CD4-positive, alpha-beta T cell treated with Interleukin-2 at 100 ng/mL for 4 hours (primary cell): Measurements from ENCODE around the gene PLEKHG5.
"Not testable (repeated sequence)": the region's sequence is repeated elsewhere in the genome, so short reads cannot be mapped to it uniquely, and the experiment has no call there.

Experiments used
- DNase-seq: peaks from one replicate; pipeline ENCODE4 v3.0.0-alpha.2; 2020; ENCODE audit warnings: low spot score

The PLEKHG5 gene

DNA sequence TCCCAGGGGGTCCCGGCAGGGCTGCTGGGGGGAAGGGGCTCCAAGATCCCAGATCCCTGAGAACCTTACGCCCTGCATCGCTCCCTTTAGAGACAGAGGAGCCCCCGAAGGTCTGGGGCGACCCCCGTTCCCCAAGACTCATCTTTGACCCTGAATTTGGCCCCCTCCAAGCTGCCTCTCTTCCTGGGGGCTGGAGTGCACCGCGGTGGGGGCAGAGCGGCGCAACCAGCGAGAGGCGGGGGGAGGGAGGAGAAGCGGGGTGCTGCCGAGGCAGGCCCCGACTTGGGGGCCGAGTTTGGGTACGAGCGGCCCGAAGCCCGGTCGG, 5.4 kb upstream of the PLEKHG5 start:
- DNase-seq: no peak

DNA sequence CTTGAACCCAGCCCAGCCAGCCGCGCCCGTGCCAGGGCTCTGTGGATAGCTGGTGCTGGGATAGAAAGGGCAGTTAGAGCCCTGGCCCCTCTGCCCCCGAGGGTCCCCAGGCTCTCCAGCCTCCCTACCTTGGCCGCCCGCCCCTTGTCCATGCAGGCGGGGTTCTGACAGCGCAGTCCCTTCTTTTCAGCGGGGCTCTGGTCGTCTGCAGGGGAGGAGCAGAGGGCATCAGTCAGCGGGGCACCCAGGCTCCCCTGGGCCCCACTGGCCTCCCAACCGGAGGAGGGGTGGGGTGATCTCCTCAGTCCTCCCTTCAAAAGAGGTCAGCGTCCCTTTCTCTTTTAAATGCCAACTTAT, 4.9 kb upstream of the PLEKHG5 start:
- no peak for DNase-seq

DNA sequence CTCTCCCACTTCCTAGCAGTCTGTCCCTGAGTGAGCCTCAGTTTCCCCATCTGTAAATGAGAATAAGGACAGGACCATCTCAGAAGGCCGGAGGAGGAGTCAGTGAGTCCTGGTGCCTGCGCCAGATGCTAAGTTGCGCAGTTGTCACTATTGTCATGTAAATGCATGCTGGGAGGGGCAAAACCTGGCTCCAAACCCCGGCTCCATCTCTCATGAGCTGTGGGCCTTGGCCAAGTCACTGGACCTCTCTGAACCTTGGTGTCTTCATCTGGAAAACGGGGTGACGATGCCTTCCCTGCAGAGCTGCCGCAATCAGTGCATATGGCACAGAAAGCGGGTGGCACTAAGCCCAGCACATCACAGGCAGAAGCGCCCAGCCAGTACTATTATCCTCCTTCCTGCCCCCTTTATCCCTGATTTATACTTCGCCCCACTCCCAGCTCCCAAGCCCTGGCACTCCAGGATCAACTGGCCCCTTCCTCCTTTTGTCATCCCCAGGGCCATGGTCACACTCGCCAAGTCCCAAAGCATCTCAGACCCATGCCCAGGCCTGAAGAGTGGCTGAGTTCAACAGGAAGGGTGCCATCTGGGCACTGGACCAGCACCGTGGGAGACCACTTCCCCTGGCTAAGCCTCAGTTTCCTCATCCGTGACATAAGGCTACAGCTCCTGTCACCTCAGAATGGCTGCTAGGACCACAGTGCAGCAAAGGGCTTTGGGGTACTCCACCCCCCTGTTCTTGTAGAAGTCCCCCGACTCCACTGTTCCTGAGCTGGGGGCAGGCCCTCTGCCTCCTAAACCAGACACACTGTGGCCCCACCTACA, 4.3 kb upstream of the PLEKHG5 start:
- DNase-seq: no peak

DNA sequence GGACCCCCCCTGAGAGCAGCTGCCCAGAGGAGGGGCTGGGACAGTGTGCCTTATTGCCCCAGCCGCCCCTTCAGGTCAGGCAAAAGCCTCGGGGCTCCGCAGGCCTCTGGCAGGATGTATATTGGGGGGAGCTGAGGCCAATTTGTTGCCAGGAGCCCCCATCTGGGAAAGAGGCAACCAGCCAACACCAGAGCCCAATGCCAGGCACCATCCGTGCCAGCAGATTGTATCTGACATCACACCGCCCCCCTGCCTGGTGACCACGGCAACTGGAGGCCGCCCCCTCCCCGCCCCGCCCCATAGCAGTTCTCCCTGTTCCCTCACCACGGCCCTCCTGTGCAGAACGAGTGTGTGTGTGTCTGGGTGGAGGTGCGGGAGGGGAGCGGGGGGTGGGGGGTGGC, 3.6 kb upstream of the PLEKHG5 start:
- no peak for DNase-seq

DNA sequence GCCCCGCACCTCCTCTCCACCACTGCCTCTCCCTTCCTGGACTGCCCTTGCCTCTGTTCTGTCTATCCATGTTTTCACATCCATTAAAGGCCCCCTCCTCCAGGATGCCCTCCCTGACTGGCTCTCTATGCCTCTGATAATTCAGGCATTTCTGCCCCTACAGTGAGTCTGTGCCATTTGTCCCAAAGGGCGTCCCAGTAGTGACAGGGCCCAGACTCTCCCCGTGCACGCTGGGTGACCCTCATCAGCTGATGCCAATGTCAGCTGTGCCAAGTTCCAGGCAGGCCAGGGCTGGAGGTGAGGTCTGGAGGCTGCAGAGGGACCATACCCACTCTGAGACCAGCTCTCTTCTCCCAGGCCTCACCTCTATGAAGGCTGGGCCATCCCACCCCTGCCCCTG, 3.2 kb upstream of the PLEKHG5 start:
- DNase-seq: no peak

DNA sequence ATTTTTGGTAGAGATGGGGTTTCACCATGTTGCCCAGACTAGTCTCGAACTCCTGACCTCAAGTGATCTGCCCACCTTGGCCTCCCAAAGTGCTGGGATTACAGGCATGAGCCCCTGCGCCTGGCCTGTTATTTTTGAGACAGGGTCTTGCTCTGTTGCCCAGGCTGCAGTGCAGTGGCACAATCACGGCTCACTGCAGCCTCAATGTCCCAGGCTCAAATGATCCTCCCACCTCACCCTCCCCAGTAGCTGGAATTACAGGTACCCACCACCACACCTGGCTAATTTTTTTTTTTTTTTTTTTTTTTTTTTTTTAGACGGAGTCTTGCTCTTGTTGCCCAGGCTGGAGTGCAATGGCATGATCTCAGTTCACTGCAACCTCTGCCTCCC, 2.4 kb upstream of the PLEKHG5 start:
- not testable (repeated sequence) for DNase-seq

DNA sequence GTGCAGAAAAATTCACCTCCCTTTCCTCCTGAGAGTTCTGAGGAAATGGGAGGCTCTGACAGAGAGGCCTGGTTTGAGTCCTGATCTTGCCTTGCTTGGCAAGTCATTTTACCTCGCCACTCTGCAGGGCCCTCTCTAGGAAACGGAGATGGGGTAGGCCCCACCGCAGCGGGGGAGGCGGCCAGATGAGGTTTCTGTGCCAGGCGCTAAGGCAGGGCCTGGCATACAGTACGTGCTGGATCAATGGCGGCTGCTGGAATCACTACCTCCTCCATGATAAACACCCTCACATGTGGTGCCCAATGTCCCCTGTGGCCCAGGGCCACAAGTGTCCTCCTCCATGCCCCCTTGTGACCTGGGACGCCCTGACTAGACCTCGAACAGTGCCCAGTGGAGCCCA, 499 bp upstream of the PLEKHG5 start:
- DNase-seq: no peak

DNA sequence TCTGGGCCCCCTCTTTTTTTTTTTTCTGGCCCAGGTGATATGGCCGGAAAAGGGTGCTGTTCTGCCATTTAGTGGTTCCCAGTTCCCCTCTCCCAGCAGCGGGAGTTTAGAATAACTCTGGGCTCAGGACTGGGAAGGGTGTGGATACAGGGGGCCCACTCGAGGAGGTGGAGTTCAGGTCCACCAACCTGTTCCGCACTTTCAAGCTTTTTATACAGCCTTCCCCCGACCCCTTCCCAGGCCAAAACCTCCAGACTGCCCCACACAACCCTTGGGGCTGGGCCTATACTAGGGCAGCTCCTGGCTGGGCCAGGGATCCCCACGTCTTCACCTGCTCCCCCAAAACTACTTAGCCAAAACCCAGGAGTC, 402 bp downstream of the PLEKHG5 start:
- no peak for DNase-seq

DNA sequence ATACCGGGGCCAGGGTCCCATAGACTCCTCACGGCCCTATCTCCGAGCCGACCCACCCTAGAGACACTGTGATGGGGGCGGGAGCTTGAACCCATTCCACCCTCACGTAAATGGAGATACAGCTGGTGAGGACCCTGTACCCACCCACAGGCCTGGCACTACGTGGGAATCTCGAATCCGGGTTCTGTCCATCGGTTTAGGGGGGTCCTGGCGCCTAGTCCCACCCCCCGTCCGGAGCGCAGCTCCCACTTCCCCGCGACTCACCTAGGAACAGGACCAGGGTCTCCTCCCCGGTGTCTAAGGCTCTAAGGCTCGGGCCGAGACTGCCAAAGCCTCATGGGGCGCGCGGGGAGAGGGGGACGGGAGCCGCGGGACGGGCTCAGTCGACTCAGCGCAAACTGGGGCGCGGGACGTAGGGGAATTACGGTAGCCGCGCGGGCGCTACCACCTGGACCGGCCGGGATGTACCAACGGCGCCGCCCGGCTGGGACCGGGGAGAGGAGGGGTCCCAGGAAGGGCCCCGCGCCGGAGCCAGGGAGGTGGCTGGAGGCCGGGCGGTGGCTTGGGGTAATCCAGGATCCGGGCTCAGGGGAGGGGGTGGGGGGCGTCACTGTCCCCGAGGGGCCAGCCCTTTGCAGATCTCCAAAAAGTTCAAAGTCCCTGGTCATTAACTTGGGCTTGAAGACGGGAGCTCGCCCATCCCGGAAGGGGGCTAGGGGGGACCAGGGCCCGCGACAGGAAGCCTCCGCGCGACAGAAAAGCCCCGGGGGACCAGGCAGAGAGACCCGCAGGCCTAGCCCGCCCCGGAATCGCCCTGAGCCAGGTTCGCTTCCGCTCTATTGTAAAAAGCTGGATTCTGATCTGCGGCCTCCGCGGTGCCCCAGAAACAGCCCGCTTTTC, 1.0 kb downstream of the PLEKHG5 start:
- peak; percentile 47 for DNase-seq

DNA sequence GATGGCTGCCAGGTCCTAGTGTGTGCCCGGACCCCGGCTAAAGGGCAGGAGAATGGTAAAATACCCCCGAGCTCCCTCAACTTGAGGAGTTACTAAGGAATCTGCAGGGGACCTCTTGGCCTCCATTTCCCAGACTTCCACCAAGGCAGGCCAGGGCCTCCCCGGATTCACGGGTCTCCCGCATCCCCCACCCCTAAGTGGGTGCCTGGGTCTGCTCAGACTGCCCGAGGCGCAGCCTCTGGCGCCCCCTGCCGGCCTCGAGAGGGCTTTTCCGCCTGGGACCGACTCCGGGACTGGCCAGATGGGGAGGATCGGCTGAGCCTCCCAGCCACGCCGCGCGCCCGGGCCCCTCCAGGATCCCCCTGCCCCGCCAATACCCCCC, 1.7 kb downstream of the PLEKHG5 start:
- peak; percentile 80 for DNase-seq

DNA sequence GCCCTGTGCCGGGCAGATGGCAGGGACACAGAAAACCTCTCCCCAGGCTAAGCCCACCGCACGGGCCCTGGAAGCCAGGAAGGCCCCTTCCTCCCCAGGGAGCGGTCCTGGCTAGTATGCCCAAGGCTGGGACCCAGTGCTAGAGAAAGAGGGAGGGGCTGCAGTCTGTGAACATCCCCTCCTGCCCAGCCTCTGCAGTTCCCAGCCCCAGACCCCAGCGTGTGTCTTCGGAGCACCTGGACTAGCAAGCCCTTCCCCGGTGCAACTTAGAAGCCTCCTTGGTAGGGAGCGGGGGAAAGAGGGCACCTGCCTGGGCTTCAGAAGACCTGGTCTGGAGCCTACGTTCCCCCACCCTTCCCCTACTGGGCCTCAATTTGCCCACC, 2.1 kb downstream of the PLEKHG5 start:
- no peak for DNase-seq

DNA sequence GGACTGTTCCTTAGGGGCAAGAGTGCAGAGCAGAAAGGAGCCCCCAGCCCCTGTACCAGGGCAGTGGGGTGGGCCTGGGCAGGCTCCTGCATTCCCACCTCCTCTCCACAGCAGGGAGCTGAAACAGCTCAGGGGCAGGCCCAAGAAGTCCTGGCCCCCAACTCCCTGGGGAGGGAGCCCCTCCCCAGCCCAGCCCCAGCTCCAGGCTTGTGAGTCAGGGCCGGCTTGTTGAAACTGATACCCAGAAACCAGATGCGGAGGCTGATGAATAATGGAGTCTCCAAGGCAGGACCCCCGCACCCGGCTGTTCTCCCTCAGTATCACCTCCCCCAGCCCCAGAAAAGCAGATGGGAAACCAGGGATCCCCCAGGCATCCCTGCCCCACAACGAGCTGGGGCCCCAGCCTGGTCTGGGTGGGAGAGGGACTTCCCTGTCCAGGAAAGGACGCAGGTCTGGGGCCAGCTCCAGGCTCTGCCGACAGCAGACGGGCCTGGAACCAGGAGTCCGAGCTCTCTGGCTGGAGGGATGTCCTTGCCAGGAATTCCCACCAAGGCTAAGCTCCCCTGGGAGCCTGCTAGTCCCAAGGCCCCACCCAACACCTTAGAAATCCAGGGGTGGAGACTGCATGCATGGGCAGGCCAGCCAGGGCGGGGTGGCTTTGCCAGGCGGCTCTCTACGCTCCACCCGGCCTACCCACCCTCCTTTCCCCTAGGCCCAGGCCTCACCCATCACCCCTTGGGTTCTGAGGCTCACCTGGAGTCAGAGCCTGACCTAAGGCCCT, 2.7 kb downstream of the PLEKHG5 start:
- no peak for DNase-seq

DNA sequence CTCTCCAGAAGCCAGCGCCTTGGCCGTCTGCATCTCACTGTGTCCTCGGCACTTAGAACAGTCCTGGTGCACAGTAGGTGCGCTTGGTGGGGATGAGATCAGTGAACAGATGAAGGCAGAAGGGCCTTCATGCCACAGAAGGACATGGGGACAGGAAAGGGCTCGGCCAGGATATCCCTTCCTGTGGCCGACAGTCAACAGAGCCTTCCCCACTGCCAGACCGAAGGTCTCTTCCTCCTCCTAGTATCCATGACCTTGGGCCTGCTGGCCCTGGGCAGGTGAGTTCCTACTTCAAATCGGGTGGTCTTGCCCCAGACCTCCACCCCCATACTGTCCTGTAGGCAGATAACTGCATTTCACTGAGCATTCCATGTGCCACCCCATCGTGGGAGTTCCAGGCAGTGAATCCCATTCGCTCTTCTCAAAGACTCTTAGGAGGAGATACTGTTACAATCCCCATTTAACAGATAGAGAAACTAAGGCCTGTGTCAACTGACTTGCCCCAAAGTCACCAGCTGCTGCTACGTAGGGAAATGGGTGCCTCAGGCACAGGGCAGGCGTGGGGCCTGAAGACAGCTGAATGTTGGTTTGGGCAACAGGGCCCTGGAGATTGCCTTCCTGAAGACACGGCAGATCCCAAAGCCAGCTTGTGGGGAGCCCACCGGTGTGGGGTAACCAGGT, 3.5 kb downstream of the PLEKHG5 start:
- no peak for DNase-seq

DNA sequence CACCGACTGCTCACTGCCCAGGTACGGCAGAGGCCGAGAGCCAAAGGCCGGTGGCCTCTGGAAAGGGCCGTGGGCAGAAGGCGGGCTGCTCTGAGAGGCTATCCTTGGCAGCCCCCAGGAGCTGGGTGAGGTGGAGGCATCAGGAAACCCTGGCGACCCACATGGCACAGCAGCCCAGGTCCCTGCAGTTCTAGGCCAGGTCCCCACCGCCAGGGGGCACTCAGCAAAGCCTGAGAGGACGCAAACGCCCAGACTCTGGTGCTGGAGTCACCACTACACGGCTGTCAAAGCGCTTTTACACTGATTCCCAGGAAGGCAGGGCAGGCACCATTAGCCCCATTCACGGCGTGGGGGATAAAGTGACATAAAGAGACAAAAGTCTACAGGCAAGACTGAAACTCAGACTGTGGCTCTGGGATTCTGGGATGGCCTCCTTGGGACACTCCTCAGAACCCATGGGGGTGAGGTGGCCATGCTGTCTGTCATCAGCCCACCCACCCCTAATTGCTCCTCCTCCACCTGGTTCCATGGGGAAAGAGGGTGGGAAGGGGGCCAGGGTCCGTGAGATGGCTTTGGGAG, 4.9 kb downstream of the PLEKHG5 start:
- DNase-seq: peak; percentile 87

DNA sequence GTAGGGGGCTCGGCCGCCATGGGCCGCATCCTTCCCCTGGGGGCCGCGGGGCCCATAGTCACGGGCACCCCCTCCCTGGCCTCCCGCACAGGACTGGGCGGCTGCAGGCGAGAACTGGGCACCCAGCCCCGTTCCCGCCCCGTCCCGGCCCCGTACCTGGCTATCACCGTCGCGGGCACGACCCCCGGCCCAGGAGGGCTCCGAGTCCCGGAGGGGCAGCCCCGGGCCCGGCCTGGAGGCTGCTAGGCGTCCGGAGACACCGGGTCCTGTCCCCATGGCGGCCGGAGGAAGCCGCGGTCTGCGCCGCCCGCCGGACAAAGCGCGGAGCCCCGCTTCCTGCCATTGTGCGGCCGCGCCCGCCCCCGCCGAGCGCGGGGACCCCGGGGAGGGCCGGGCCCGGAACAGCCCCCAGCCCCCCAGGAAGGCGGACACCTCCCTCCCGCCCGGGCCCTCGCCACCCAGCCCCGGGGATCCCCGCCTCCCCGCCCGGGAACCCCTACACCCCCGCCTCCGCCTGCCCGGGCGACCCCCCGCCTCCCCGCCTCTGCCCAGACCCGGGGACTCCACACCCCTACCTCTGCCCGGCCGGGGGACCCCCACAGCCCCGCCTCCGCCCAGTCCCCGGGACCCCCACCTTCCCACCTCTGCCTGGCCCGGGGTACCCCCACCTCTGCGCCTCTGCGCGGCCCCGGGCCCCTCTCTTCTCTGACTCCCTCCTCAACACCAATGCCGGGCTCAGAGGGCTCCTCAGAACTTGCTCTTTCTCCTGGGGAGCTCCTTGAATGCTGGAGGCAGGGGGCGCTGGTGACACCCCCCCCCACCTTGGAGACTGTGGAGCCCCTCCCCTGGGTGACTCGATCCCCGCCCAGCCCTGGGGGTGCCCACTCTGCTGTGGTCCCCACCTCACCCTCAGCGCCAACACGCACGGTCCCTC, 6.0 kb downstream of the PLEKHG5 start:
- no peak for DNase-seq

DNA sequence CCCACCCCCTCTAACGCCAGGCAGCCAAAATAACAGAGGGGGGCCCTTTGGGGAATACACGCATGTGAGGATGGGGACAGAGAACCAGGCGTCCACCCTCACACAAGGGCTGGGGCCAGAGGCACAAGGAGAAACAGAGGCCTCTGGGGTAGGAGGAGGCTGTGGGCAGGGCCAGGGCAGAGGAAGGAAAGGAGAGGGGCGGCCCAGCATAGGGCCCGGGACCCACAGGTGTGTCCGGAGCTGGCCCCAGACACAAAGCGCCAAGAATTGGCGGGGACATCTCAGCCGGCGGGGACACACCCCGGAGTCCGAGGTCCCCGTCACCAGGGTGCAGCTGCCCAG, 6.7 kb downstream of the PLEKHG5 start:
- DNase-seq: no peak

DNA sequence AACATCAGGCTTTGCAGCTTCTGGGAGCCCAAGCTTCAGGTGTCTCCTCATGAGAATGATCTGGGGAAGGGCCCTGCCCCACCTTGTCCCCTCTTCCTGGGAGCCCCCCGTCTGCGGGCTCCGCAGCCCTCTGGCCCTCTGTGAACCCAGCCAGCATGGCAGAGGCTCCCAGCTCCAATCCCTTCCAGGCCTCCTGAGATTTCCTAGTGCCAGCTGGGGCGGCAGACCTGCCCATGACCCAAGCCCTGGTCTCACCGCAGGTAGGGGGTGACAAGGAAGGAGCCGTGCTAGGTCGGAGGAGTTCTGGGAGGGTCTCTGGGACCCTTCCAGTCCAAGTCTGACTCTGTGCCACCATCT, 7.7 kb downstream of the PLEKHG5 start:
- DNase-seq: no peak

DNA sequence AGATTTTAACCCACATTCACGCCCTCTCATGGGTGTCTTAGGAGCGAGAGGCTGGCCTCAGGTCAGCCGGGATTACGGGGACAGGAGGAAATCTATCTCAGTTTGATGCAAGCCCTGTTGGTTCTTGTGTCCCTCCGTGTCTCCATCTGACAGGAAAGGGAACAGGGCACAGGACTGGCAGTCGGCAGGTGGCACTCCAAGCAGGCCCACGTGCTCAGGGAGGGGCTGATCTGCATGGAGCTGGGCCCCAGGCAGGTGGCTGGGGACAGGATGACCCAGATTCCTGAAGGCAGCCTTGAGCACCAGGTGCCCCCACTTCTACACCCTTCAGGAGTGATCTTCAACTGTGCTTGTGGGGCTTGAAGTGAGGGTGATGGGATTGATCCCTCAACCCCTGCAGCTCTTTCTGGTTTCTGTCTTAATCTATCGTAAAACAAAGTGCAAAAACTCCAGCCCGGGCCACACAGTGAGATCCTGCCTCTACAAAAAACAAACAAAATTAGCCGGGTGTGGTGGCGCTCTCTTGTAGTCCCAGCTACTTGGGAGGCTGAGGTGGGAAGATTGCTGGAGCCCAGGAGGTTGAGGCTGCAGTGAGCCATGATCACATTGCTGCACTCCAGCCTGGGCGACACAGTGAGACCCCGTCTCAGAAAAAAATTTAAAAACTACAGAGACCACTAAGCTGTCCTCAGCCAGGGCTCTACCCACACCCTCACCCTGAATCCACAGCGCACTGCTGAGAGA, 8.3 kb downstream of the PLEKHG5 start:
- DNase-seq: no peak

DNA sequence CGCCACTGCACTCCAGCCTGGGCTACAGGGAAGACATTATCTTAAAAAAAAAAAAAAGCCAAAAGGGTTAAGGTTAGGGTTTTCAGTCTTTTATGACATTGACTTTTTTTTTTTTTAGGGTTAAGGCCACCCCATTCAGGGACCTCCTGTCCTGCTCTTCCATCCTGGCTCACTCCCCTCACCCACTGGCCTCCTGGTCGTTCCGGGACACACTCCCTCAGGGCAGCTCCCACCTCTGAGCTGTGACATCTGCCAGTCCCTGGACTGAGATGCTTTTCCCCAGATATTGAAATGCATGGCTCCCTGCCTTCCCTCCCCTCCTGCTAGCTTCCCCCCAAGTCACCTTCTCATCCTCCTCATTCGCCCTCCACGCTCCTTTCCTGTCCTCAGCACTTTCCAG, 9.6 kb downstream of the PLEKHG5 start:
- DNase-seq: no peak
